ENCODE data around the gene FAM228B.
"Not testable (repeated sequence)": the region's sequence is repeated elsewhere in the genome, so short reads cannot be mapped to it uniquely, and the experiment has no call there.

FAM228B gene

DNA sequence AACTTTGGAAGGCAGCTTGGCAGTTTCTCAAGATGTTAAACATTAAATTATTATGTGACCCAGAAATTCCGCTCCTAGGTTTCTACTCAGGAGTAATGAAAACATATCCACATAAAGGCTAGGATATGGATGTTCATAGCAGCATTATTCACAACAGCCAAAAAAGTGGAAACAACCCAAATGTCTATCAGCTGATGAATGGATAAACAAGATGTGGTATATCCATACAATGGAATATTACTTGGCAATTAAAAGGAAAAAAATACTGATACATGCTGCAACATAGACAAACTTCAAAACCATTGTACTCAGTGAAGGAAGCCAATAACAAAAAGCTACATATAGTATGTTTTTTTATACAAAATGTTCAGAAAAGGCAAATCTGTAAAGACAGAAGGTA lies 39.2 kb downstream of the FAM228B start:
- no peak for DNase-seq

DNA sequence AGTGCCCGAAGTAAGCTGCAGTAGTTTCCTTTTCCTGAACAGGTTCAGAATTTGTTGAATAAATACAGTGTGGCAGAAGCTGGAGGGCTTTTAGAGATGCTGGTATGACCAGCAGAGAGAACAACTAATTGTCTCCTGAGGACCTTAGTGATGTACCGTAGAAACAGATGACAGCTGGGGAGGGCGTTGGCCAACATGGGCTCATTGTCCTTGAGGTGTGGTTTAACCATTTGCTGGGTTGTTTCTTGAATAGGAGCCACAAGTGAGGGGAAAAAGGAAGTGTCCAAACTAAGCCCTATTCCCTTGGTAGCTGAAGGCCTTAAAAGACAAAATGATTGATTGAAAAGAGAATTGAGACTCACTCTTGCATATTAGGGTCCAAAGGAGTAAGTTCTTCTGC lies 39.9 kb downstream of the FAM228B start:
- DNase-seq: no peak

GRCh38 chr2:24163601-24164000 lies 40.3 kb downstream of the FAM228B start:
- DNase-seq: no peak

DNA sequence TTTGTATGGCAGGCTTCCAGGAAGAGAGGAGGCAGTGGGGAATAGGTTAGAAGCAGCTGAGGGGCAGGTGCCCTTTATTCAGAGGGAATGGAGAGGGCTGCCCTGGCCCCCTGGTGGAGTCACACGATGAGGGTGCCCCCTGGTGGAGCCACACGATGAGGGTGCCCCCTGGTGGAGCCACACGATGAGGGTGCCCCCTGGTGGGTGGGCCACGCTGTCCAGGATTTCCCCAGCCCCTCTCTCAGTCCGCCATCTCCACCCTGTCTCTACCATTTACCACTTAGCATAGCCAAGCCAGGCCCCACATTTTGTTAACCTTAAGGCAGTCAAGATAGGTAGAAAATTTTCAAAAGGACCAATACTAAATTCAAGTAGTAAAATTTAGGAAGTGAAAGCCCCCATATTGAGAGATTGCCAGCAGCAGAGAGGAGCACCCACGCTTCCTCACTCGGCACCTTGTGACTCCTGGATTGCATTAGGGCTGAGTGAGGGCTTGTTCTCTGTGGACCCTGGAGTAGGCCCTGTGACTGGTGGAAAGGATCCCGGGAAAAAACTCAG lies 41.2 kb downstream of the FAM228B start:
- peak; percentile 25 for DNase-seq

GRCh38 chr2:24169023-24169422 lies 45.8 kb downstream of the FAM228B start:
- no peak for DNase-seq

DNA sequence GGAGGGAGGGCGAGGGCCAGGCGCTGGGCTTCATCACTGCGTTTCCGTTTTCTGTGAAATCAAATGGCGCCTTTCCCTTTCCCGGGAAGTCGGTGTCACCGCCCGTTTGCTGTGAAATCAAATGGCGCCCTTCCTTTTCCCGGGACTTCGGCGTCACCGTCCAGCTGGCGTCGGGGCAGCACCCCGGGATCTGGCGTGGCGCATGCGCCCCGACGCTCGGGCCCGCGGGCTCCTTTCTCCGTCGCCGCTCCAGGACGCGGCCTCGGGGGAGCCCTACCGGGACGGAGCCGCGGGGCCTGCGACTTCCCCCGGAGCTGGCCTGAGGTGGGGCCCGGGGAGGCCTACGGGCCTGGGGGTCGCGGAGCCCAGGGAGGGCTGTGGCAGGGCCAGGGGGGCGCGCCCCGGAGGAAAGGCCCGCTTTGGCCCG lies 51.6 kb downstream of the FAM228B start, which contains the start of gene FAM228A:
FAM228A (plus strand) TSS at position 203 of the 427 bp plus-strand sequence. CDS start 428 bp downstream, outside the sequence.
- no peak for DNase-seq

GRCh38 chr2:24175631-24176187 lies 52.4 kb downstream of the FAM228B start:
- no peak for DNase-seq

GRCh38 chr2:24176326-24176725 lies 53.1 kb downstream of the FAM228B start:
- DNase-seq: no peak

- no peak for DNase-seq
Observed at GRCh38 chr2:24179683-24180082, 56.4 kb downstream of the FAM228B start.

GRCh38 chr2:24181849-24182248 lies 58.6 kb downstream of the FAM228B start:
- DNase-seq: no peak

DNA sequence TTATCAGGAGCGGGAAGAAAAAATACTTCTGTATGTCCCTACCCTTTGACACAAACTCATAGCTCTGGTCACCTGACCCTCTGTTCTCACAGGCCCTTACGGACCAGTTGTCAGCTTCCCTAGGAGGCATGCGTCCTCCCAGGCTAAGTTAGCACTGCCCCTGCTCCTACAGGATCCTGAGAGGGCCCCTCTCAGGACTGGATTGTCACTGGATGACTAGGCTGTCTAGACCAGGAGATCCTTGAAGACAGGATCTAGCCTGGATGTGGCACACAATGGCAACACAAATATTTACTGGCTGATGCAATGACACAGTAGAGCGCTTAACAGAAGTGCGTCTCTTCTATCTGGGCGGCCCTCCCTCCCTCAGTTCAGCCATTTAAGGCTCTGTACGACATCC lies 59.2 kb downstream of the FAM228B start:
- no peak for DNase-seq

DNA sequence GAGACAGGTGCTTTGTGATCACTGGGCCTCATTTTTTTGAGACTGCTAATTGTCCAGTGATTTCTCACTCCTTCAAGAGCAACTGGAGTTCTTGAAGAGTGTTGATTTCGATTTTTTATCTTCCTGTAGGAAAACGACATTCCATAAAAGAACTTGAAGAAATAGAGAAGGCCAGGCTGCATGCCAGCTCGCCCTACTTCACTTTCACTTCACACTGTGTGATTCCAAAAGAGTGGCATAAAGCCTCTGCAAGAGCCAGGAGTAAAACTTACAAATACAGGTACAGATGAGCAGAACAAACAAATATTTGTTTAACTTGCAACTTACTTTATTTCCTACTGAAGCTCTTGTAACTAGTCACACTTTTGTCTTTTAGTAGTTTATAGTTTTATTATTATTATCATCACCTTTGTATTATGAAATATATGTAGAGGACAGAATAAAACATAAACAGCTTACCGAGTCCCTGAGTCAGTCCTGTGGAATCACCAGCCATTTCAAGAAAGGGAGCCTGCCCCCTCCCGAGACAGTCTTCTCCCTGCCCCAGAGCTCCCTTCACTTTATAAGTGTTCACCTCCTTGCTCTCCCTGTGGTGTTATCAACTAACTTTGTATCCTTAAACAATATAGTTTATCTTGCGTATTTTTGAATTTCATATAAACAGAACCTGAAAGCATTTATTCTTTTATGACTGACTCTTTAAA lies 60.2 kb downstream of the FAM228B start:
- no peak for DNase-seq

DNA sequence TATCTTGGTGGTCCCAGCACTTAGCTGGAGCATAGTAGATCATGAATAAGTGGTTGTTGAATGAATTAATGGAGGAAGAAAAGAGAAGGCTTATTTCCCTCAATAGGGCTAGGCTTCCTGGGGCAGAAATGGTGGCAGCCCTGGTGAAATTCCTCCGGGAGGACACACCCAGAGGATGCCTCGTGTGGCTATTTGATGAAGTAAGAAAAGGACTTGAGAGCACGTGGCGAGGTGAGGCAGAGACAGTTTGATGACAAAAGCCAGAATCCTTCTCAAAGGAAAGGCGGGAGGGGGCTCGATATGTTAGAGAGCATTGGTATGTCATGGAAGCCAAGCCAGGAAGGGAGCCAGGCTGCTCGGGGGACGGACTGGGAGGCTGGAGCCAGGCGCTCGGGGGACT lies 66.3 kb downstream of the FAM228B start:
- DNase-seq: no peak

GRCh38 chr2:24190503-24190902 lies 67.2 kb downstream of the FAM228B start:
- no peak for DNase-seq

DNA sequence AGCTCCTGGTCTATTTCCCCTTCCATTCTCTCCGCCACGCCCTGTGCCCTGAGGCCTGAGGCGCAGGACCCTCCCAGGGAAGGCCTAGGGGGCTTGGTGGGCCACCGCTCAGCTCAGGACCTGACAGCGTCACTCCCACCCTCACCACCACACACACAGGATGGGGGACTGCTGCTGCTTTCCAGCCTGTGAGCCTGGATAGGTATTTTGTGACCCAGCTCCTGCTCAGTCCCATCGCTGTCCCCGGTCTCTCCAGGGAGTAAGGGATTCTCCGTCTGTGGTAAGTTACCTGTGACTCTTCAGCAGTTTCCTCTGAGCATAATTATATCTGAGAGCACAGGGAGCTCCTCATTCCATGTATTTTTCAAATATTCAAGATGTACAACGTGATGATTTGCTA lies 67.9 kb downstream of the FAM228B start:
- no peak for DNase-seq

DNA sequence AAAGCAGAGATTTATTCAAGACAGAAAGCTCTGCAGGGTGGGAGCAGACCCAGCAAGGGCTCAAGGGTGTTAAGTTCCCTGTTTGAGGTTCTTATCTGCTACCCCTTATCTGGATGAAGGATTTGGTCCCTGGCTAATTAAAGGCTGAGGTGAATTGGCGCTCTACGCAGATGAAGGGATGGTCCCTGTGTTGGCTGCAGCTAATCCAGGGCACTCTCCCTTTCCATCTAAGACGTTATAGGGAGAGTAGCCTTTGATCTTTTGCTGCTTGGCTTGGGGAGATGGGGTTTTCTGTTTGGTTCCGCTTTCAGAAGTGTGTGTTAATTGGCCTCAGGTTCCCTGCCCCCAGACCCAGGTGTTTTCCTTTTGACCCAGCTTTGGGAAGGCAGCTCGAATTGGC lies 68.6 kb downstream of the FAM228B start:
- DNase-seq: no peak

DNA sequence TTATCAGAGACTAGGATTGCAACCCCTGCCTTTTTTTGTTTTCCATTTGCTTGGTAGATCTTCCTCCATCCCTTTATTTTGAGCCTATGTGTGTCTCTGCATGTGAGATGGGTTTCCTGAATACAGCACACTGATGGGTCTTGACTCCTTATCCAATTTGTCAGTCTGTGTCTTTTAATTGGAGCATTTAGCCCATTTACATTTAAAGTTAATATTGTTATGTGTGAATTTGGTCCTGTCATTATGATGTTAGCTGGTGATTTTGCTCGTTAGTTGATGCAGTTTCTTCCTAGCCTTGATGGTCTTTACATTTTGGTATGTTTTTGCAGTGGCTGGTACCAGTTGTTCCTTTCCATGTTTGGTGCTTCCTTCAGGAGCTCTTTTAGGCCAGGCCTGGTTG lies 73.9 kb downstream of the FAM228B start:
- DNase-seq: not testable (repeated sequence)

DNA sequence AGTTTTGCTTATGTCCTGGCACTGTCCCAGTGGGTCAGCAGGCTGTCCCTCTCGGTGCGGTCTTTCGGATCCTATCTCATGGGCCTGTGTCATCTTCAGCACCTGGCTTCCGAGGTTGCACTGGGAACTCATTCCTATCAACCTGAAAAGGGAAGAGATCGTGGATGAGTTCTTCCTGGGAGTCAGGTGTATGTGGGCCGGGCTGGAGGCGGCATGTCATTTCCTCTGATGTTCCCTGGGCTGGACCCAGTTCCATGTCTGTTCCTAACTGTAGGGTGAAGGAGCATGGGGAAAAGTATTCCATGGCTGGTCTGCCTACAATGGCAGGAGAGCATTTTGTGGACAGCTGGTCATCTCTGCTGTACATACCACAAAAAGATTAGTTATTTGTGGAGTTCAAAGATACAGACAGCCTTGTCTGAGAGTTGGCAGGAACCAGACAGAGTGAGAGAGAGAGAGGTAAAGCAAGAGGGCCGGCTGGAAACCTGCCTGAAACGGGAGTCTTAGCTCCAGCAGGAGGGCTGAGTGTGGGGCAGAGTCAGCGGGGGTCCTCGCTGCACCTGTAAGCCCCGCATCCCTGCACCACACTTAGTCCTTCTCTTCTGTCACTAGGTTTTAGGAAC lies 76.8 kb downstream of the FAM228B start:
- DNase-seq: no peak

DNA sequence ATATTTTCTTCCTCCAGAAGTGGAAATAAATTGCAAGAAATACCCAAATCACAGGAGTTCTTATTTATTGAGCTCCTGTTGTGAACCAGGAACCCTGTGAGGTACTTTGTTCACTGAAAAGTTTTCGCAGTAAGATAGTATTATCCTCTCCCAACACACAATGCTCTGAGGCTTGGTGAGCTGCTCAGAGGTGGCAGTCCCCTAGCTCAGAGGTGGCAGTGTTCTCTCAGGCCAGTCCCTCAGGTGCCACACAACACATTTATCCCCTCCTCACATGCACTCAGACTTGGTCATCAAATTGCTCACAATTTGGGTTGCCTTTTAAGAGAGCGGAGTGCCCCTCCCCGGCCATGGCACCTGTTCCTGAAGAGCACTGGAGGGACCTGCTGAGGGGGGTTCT lies 77.5 kb downstream of the FAM228B start:
- no peak for DNase-seq

GRCh38 chr2:24203029-24203786 lies 79.9 kb downstream of the FAM228B start:
- no peak for DNase-seq

- no peak for DNase-seq
Observed at GRCh38 chr2:24203787-24204150, 80.5 kb downstream of the FAM228B start.

- no peak for DNase-seq
Observed at GRCh38 chr2:24204505-24204904, 81.2 kb downstream of the FAM228B start.

DNA sequence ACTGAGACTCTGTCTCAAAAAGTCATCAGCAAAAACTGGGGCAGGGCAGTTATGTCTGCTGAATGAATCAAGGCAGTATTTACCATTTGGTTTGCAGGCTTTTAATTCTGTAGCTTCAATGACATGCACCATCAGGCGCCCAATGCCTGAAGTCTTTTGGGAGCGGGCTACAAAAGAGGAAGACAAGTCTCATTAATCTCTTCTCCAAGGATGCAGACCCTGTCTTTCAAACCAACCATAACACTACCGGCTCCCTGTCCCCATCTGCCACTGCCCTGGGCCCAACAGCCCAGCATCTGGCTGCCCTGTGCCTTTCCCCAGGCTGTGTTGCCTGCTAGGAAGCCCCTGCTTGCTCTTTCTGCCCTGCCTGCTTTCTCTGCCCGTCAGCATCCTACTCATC lies 81.9 kb downstream of the FAM228B start:
- no peak for DNase-seq

Data from effector CD8-positive, alpha-beta T cell (primary cell).